Tibial nerve (tissue), 4 donors: Measurements from ENCODE around the gene RFNG. TPM values are rescaled to one million over a fixed set of nuclear protein-coding genes. Genes with fewer than 3 reads are reported as not detected.
"Not testable (repeated sequence)": the region's sequence is repeated elsewhere in the genome, so short reads cannot be mapped to it uniquely, and the experiment has no call there.

Source experiments
- DNase-seq, 2 donors: peaks; one replicate each; pipeline ENCODE4 v3.0.0-alpha.2; 2019; ENCODE audit warnings: low spot score in 2 of 2
- H3K27ac ChIP-seq, 4 donors: fragments of 200-600 bp; sonication (generic) in 3 of 4; one replicate each; pipeline ENCODE4 v1.5.1; 2017 to 2019; ENCODE audit warnings: mild to moderate bottlenecking in 1 of 4
- H3K27me3 ChIP-seq, 2 donors: fragments of 200-600 bp; sonication (generic) in 1 of 2; one replicate each; pipeline versions ENCODE4 v1.5.1 to v1.6.0; 2017 to 2019
- H3K36me3 ChIP-seq, 3 donors: fragments of 200-600 bp; sonication (generic); one replicate each; pipeline ENCODE4 v1.5.1; 2018 to 2019
- H3K4me1 ChIP-seq, 4 donors: fragments of 200-600 bp; sonication (generic) in 3 of 4; one replicate each; pipeline ENCODE4 v1.5.1; 2017 to 2019
- H3K4me3 ChIP-seq, 4 donors: fragments of 200-600 bp; sonication (generic) in 3 of 4; one replicate each; pipeline ENCODE4 v1.5.1; 2017 to 2019; ENCODE audit warnings: mild to moderate bottlenecking in 1 of 4, moderate library complexity in 1 of 4
- H3K9me3 ChIP-seq, 4 donors: fragments of 200-600 bp; sonication (generic) in 3 of 4; one replicate each; pipeline ENCODE4 v1.5.1; 2017 to 2019
- CTCF ChIP-seq, 5 experiments: fragments of 200-600 bp in 3 of 5; fragments of 450-650 bp in 2 of 5; sonication (generic) in 3 of 5; IDR thresholded peaks; one replicate each; pipeline ENCODE4 v1.5.1; 2016 to 2019; ENCODE audit warnings: antibody characterized with exemption in 5 of 5, mild to moderate bottlenecking in 3 of 5, moderate library complexity in 2 of 5
- EP300 ChIP-seq, 2 donors: sonication (generic); formaldehyde crosslinking; IDR thresholded peaks; one replicate each; pipeline ENCODE4 v1.6.1; 2017; ENCODE audit warnings: antibody characterized with exemption in 2 of 2, mild to moderate bottlenecking in 1 of 2
- POLR2A ChIP-seq, 2 donors: fragments of 450-650 bp; IDR thresholded peaks; one replicate each; pipeline ENCODE4 v1.6.1; 2017; ENCODE audit warnings: antibody characterized with exemption in 2 of 2, mild to moderate bottlenecking in 2 of 2, moderate library complexity in 2 of 2
- WGBS, 2 donors: methylation state at CpG; one replicate each; pipeline ENCODE4 v1.1.5; 2018; 5-methylcytosine and 5-hydroxymethylcytosine counted together
- total RNA-seq, 4 donors: library from RNA; depleted of rRNA; stranded (reverse); fragments of >200 nt; gene quantifications; one replicate each; pipeline ENCODE4 v1.1.0, GENCODE V29; 2016

RFNG gene
- total RNA-seq, 4 donors from 2014 or later: 43.5 to 70.2 (median 64.4) TPM

- no peak for DNase-seq
- 39 to 54% methylated on average over 6 to 16 of the region's 16 CpGs for whole genome bisulfite sequencing, 2 donors
- Histone ChIP-seq H3K27ac (no peak overlapping the region), H3K36me3 (peaks cover 0 to 21% (median 3%) of the 10 kb centered on the region in 3 donors), H3K4me3 (no peak overlapping the region), H3K4me1 (peaks cover 0 to 6% (median 0%) of the 10 kb centered on the region in 4 donors), H3K27me3 (no peaks in the 10 kb centered on the region), H3K9me3 (no peaks in the 10 kb centered on the region)
- TF ChIP-seq EP300 (IDR thresholded peaks at IDR 0.05) (no peak), CTCF (IDR thresholded peaks at IDR 0.05) (no peak), POLR2A (IDR thresholded peaks at IDR 0.05) (no peak)
Observed at GRCh38 chr17:82043507-82043906, 8.1 kb downstream of the RFNG start.

GRCh38 chr17:82042649-82043048 is 9.0 kb downstream of the RFNG start:
- DNase-seq: no peak
- Histone ChIP-seq H3K4me3 (no peak overlapping the region), H3K27ac (no peak overlapping the region), H3K36me3 (peaks cover 0 to 12% (median 0%) of the 10 kb centered on the region in 3 donors), H3K27me3 (no peaks in the 10 kb centered on the region), H3K9me3 (no peaks in the 10 kb centered on the region), H3K4me1 (peaks cover 0 to 8% (median 2%) of the 10 kb centered on the region in 4 donors)
- WGBS, 2 donors: 85 to 92% methylated on average over 8 to 9 of the region's 9 CpGs
- no peak for TF ChIP-seq EP300 (IDR thresholded peaks at IDR 0.05)
- TF ChIP-seq POLR2A (IDR thresholded peaks at IDR 0.05): no peak
- no peak for TF ChIP-seq CTCF (IDR thresholded peaks at IDR 0.05)

GRCh38 chr17:82041144-82041814 is 10.3 kb downstream of the RFNG start:
- Histone ChIP-seq H3K27me3 (no peaks in the 10 kb centered on the region), H3K4me1 (peaks cover 3 to 14% (median 8%) of the 10 kb centered on the region in 4 donors), H3K36me3 (no peaks in the 10 kb centered on the region), H3K9me3 (no peaks in the 10 kb centered on the region), H3K27ac (no peak overlapping the region), H3K4me3 (no peak overlapping the region)
- 65 to 66% methylated on average over 17 of the region's 17 CpGs for WGBS, 2 donors
- TF ChIP-seq POLR2A (IDR thresholded peaks at IDR 0.05): no peak
- TF ChIP-seq CTCF (IDR thresholded peaks at IDR 0.05): no peak
- no peak for TF ChIP-seq EP300 (IDR thresholded peaks at IDR 0.05)
- DNase-seq: no peak

- H3K36me3 ChIP-seq: peaks cover 0 to 8% (median 0%) of the 10 kb centered on the region in 3 donors
- no peak overlapping the region for H3K4me3 ChIP-seq
- TF ChIP-seq POLR2A (IDR thresholded peaks at IDR 0.05) (no peak), EP300 (IDR thresholded peaks at IDR 0.05) (no peak), CTCF (IDR thresholded peaks at IDR 0.05) (no peak)
- no peaks in the 10 kb centered on the region for H3K27me3 ChIP-seq
- H3K4me1 ChIP-seq: peaks cover 6 to 23% (median 14%) of the 10 kb centered on the region in 4 donors
- WGBS, 2 donors: 87 to 96% methylated on average over 8 of the region's 8 CpGs
- no peak overlapping the region for H3K27ac ChIP-seq
- H3K9me3 ChIP-seq: no peaks in the 10 kb centered on the region
- DNase-seq: no peak
Observed at GRCh38 chr17:82039695-82040299, 11.8 kb downstream of the RFNG start.

- WGBS, 2 donors: 77 to 85% methylated on average over 16 of the region's 16 CpGs
- H3K4me1 ChIP-seq: peaks cover 6 to 26% (median 14%) of the 10 kb centered on the region in 4 donors
- DNase-seq, H3K36me3 ChIP-seq, H3K9me3 ChIP-seq, H3K27me3 ChIP-seq, H3K4me3 ChIP-seq: not testable (repeated sequence)
- H3K27ac ChIP-seq: peak overlapping the region in 2 of 4 donors; percentile 98
Observed at GRCh38 chr17:82038796-82039409, 12.7 kb downstream of the RFNG start.
